ENCODE data around the gene FN3K.
A peak's percentile ranks its signal among the peaks of the same experiment; 100 is the strongest.

The FN3K gene

DNA sequence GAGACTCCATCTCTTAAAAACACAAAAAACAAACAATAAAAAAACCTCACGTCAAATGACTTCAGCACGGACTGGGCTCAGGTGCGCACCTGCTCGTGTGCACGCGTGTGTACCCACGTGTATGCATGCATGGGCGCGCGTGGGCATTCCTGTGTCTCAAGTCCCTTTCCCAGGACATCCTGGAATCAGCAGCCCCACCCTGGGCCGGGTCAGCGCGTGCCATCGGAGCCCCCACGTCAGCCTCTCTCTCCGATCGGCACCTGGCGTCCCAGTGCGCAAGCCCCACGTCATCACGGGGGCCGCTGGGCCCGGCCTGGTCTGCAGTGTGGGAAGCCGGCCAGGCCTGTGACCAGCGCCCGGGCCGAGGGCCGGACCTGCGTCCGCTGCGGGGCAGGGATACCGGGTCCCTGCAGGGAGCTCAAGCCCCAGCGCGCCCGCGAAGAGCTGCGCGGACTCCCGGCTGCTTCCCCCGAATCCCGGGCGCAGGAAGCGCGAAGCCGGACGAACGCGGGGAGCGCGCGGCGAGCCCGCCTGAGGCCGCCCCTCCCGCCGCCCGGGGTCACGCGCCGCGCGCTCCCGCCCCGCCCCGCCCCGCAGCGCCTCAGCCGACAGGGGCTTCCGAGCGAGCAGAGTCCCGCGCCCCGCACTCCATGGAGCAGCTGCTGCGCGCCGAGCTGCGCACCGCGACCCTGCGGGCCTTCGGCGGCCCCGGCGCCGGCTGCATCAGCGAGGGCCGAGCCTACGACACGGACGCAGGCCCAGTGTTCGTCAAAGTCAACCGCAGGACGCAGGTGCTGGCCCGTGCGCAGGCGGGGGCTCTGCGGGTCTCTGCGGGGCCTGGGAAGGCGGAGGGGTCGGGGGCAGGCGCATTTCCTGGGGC, at the start of gene FN3K:
FN3K (plus strand) TSS at position 629 of the 880 bp plus-strand sequence; CDS start at position 651, 22 bp downstream.
- DNase-seq (ENCODE audit: low spot score), result peak; percentile 76

DNA sequence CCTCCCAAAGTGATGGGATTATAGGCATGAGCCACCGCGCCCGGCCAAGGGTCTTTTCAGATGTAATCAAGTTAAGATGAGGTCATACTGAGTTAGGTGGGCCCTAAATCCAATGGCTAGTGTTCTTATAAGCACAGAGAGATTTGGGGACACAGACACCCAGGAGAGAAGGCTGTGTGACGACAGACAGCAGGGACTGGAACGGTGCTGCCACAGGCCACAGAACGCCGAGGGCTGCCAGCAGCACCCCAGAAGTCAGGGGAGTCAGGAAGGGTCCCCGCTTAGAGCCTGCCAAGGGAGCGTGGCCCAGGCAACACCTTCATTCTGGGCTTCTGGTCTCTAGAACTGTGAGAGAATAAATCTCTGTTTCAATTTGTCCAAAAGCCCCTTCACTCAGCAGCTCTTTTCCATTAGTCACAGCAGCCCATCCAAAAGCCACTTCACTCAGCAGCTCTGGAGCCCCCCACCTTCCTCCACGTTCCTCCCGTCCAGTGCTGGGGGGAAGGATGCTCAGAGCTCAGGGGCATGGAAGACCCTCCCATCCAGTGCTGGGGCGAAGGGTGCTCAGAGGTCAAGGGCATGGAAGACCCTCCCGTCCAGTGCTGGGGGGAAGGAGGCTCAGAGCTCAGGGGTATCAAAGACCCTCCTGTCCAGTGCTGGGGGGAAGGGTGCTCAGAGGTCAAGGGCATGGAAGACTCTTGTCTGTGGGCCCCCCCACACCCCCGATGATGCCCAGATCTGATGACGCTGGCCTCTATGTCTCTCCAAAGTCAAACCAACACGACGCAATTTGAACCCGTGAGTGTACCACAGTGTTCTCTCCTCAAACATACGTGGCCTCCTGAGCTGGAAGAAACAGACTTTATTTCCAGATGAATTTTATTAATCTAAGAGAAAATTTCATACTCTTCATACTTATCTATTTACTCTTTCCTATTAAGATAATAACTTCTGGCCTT, 48.8 kb upstream of the FN3K start:
- DNase-seq (ENCODE audit: low spot score), result no peak

DNA sequence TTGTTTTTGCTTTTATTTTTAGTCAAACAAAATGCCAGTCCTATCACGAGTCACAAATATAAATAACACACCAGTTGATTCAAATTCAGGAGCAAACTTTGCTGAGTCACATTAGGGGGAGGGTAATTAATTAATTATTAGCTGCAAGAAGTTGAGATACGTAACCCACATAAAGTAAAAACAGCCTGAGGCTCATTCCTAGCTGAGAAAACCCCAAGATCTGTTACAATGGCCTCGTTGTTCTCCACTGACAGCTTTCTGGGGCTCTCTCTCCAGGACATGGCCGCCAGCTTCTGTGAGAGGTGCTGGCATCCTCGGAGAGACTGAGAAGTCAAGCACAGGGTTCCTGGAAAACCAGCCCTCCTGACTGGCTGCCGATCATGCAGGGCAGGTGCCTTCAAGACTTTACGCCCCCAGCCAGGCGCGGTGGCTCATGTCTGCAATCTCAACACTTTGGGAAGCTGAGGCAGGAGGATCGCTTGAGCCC, 48.0 kb upstream of the FN3K start:
- DNase-seq (ENCODE audit: low spot score), result peak; percentile 70

DNA sequence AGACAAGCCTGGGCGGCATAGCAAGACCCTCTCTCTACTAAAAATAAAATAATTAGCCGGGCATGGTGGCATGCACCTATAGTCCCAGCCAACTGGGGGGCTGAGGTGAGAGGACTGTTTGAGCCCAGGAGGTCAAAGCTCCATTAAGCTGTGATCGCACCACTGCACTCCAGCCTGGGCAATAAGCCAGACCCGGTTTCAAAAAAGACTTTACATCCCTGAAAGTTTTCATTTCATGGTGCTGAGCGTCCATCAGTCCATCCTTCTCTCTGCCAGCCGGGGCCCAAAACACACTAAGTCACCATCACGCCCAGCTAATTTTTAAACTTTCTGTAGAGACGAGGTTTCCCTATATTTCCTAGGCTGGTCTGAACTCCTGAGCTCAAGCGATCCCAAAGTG, 47.5 kb upstream of the FN3K start:
- DNase-seq (ENCODE audit: low spot score), result no peak

DNA sequence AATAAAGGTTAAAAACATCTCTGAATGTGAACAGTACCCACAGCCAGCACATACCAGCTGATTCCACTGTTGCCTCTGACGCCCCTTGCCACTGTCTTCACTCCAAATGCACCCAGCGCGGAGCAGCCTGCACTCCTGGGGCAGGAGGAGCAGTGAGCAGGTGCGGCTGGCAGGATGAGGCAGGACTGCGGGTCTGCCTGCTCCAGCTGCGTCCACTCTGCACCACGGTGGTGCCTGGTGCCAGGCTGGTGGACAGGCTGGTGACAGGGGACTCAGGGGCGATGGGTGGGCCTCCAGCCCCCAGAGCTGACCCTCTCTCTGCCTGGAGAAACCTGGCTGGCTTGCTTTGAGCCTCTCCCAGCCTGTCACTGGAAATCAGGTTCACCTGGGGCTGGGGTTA, 46.3 kb upstream of the FN3K start:
- DNase-seq (ENCODE audit: low spot score), result no peak

DNA sequence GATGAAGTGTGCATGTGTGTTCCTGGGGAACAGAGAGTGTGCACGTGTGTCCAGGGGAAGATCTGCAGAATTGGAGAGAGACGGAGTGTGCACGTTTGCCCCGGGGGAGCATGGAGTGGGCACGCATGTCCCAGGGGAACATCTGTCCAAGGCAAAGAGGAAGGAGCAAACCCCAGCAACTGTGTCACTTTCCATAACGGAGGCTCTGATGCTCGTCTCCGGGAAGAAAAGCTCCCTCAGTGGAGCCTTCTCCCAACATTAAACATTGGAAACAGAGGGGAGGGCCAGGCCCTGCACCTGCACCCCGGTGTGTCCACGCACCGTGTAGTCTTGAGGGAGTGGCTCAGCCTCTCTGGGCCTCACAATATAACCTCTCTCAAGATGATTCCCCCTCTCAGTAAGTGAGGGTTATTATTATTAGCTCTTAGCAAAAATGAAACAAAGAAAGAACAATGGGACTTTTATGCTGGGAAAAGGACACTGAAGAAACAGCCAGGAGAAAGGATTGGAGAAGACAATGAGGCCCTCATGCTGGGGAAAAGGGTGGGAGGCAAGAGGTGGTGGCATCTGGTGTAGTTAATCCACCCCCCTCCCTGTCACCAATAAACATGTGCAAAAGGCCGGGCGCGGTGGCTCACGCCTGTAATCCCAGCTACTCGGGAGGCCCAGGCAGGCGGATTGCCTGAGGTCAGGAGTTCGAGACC, 44.5 kb upstream of the FN3K start:
- DNase-seq (ENCODE audit: low spot score), result peak; percentile 88

DNA sequence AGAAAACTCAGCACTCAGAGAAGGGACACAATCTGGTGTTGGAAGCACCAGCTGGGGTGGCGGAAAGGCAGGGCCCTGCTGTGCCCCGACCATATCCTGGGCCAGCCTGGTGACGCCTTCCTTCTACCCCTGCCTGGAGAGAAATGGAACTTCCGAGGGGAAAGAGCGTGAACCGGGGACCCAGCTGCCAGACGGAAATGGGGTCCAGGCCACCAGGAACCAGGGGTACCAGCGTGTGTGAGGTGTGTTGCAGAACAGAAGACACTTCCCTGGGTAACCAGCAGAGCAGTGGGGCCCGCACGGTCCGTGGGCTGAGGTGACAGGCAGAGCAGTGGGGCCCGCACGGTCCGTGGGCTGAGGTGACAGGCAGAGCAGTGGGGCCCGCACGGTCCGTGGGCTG, 43.7 kb upstream of the FN3K start:
- DNase-seq (ENCODE audit: low spot score), result no peak

DNA sequence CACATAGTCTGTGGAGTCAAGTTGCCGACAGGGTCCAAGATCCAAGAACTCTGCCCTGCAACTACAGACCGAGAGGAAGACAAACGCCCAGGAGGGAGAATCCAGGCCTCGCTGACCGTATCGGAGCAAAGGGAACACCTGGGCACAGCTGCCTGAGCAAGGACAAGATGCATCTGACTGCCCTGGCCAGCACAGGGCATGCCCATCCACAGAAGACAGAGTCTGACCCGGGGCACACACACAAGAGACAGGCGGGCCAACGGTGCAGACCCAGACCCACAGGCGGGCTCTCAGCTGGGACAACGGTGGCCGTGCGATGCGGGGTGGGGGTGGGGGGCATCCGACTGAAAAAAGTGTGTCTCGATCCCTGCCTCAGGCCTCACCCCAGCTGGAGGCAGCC, 43.1 kb upstream of the FN3K start:
- no peak for DNase-seq (ENCODE audit: low spot score)

DNA sequence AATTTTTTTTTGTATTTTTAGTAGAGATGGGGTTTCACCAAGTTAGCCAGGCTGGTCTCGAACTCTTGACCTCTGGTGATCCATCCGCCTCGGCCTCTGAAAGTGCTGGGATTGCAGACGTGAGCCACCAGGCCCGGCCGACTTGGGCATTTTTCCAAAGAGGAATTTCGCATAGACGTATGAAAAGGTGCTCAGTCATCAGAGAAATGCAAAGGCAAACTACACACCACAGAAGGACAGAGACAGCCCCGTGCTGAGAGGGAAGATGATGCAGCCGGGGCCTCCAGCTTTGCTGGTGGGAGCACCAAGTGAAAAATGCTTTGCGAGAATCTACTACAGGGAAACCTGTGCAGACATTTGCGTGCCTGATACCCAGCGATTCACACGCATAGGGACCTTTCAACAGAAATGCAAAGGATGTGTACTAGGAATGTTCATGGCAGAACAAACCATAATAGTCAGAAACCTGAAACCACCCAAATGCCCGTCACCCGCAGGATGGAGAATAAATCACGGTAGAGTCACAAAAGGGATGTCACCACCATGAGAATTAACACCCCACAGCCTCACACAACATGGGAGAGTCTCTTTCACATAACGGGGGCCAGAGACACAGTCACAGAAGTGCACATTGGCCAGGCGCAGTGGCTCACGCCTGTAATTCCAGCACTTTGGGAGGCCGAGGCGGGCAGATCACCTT, 42.1 kb upstream of the FN3K start:
- no peak for DNase-seq (ENCODE audit: low spot score)

DNA sequence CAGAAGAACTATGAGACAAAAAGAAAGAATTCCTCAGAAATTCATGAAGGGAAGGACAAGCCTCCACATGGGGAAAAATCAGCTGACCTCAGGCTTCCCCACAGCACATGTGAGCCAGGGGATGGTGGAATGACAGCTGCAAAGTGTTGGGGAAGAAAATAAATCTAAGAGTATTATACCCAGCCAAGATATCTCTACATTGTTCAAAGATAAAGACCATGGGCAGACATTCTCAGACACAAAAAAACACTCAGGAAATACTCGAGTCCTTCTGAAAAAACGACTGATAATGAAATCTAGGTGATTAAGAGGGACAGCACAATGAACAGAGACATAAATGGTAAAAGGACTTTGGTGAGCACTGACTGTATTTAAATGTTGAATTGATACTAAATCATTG, 40.8 kb upstream of the FN3K start:
- DNase-seq (ENCODE audit: low spot score), result no peak

DNA sequence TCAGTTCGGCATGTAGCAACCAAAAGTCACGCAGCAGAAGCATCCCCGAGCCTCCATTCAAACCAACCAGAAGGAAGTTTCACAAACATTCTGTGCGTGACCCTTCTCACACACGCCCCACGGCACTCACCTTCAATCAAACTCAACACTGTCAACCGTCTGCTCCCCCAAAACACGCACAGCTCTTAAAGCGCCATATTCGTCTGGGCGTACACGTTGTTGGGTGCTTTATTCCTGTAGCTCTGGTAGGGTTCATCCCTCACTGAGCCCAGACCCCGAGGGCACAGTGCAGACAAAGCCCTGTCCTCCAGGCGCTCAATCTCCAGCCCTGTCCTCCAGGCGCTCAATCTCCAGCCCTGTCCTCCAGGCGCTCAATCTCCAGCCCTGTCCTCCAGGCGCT, 39.2 kb upstream of the FN3K start:
- no peak for DNase-seq (ENCODE audit: low spot score)

DNA sequence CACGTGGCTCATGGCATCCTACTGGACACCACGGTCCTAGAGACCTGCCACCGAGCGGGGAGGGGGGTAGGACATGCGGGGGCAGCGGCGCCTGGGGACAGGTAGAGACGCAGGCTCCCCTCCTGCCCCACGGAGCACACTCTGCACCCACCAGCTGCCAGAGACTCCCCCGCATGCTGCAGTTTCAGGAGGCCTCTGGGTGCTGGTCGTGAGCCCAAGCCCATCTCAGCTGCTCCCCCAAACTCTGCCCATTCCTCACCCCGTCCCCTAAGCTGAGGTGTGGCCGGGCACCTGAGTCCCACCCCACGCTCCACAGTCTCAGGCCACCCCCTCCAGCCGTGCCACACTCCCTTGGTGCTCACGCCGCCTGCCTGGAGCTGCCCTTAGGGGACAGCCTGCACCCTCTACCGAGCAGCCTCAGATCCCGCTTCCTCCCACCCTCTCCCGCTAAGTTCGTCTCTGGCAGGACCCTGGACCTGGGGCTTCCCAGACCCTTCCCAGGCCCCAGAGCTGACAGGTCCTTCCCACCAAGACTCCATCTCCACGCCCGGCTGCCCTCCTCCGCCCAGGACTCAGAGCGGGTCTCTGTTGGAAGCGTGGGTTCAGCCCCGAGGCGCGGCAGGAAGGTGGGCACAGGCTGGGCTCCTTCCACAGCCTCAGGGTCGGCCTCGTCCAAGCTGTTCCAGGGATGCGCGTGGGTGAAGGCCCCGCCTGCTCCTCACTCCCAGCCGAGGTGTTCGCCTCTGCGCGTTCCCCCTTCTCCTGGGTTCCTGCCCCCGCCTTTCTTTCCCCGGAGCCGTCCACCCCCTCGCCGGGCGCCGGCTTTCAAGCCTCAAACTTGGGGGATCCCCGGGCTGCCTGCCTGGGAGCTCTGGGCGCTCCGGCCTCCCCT, 38.3 kb upstream of the FN3K start:
- no peak for DNase-seq (ENCODE audit: low spot score)

DNA sequence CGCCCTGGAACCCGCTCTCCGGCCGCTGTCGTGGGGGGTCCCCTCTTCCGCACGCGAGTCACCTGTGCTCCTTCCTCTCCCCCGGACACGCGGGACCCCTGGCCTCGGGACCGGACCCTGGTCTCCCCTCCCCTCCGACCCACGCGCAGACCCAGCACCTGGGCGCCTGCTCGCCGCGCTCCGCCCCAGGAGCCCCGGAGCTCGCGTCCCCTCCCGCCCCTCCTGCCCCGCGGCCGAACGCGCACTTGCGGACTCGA, 37.7 kb upstream of the FN3K start:
- DNase-seq (ENCODE audit: low spot score), result no peak

DNA sequence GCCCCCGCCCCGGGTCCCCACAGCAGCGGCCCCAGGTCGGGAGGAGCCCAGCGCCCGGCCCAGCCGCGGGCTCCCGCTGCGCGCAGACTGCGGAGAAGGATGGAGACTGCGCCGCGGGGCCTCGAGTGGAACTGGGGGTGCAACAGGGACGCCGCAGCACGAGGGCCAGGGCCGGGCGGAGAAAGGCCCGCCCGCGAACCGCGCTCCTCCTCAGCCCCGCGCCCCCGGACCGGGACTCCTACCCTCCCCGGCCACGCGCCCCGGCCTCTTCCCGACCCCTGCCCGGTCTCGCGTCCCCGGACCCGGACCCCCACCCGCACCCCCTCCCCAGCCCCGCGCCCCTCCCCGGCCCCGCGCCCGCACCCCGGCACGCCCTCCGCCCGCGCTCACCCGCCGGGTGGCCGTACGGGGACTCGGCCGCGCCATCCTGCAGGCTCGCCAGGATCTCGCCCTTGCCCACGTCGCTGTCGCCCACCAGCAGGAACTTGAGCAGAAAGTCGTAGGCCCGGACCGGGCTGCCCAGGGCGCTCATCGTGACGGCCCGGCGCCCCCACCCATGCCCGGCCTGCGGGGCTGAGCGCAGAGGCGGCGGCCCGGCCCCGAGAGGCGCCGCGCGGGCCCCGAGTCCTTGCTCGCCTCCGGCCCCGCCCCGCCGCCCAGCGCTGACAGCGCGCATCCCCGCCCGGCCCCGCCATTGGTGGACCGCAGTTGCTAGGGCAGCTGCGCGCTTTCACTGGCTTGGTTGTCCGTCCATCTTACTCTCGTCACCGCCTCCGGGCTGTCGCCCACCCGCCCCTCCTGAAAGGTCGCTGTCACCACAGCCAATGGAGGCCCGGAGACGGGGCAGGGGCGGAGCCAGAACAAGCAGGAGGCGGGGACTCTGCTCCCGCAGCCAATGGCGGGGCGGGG, 37.1 kb upstream of the FN3K start, which contains the start of gene RAB40B:
RAB40B (minus strand) TSS at position 634 of the 909 bp plus-strand sequence; CDS start at position 532, 102 bp downstream.
- peak; percentile 100 for DNase-seq (ENCODE audit: low spot score)

DNA sequence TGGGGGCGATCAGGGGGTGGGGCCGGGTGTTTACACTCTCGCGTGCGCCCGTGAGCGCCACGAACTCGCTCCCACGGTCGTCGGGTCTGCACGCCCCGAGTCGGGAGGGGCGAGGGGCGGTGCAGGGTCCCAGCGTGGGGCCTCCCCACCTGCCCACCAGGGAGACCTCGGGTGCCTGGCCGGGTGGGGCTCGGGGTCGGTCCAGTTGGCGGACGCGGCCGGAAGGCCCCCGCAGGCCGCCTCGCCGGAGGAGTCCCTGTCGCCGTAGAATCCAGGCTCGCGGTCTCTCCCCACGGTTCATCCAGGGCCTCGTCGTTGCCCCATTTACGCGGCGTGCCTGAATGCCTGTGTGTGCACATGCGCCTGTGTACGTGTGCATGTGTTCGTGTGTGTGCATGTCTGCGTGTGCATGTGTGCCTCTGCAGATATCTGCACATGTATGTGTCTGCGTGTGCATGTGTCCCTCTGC, 36.4 kb upstream of the FN3K start:
- peak; percentile 41 for DNase-seq (ENCODE audit: low spot score)

DNA sequence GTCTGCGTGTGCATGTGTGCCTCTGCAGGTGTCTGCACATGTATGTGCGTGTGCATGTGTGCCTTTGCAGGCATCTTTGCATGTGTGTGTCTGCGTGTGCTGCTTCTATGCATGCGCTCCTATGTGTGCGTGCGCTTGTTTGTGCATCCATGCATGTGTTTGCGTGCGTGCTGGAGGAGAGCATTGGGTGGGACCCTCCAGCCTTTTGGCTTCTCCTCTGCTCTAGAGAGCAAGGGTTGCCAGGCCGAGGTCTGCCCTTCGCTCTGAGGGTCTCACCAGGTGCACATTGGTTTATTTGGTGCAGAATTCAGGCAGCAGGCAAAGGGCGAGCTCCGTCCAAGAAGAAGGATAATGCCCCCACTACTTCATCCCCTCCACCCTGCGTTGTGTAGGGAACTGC, 35.9 kb upstream of the FN3K start:
- no peak for DNase-seq (ENCODE audit: low spot score)

DNA sequence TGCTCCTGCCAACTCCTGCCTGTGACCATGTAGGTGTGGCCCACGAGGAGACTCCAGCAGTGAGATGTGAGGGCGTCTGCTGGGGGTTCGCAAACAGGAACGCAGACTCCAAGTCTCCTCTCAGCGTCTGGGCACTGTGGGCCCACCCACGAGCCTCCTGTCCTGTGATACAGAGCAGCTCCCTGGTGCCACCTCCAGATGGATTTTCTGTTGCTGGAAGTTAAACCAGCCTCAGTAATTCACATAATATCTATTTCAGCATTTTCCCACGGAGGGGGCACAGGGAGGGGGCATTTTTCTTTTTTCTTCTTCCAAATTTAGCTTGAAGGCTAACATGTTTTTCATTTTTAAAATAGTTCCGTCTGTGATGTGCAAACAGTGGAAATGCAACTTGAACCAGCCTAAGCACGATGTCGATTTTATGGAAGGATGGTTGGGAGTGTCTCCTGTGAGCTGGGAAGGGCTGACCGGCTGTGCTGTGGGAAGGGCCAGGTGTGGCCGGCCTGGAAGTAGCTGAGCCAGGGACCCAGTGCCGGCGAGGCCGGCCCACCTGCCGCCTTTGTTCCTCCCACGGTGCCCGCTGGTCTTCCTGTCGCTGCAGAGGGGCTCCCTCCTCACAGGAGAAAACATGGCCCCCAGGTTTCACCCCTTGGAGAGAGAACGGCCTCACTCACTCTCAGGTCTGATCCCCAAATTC, 33.0 kb upstream of the FN3K start:
- DNase-seq (ENCODE audit: low spot score), result peak; percentile 51

DNA sequence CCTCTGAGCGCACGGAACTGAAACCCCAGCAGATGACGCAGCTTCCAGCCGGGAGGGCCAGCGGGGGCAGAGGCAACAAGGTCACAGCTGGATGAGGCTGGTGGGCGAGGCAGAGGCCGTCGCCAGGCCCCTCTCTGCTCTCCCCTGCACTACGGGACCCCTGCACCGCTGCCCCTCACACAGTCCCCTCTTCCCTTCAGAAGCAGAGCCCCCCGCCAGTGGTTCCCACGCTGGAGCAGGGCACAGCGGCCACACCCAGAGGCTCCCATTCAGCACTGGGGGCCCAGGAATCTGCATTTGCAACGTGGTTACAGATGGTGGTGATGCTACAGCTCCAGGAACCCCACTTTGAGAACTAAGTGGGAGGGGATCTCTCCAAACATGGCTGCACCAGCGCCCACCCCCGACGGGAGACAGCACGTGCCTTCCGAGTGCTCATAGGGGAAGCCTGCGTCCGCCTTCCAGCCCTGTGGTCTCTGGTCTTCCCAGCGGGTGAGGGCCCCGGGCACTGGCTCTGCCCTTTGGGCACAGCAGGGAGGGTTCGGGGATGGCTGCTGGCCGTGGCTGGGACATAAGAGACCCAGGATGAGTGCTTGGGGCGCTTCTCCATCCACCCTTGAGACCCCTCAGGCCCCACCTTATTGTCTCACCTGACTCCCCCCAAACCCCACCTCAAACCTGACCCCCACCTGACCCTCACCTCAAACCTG, 32.2 kb upstream of the FN3K start:
- no peak for DNase-seq (ENCODE audit: low spot score)
